WTC11 (cell line): Measurements from ENCODE around the gene GATD1.

Experiments used
- GABPB1 ChIP-seq: sonication (generic); formaldehyde crosslinking; IDR thresholded peaks from 2 replicates; pipeline ENCODE4 v1.8.1; 2023; ENCODE audit warnings: mild to moderate bottlenecking, missing genetic modification reagents
- TF ChIP-seq, protein P1 (sequence below): sonication (generic); formaldehyde crosslinking; IDR thresholded peaks from 2 replicates; pipeline ENCODE4 v1.8.0; 2023; ENCODE audit warnings: missing genetic modification reagents
- TF ChIP-seq, protein P2 (sequence below): fragments of 250-450 bp; sonication (Bioruptor Pico); IDR thresholded peaks from 2 replicates; pipeline ENCODE4 v1.9.0; 2021; ENCODE audit warnings: mild to moderate bottlenecking

DNA sequence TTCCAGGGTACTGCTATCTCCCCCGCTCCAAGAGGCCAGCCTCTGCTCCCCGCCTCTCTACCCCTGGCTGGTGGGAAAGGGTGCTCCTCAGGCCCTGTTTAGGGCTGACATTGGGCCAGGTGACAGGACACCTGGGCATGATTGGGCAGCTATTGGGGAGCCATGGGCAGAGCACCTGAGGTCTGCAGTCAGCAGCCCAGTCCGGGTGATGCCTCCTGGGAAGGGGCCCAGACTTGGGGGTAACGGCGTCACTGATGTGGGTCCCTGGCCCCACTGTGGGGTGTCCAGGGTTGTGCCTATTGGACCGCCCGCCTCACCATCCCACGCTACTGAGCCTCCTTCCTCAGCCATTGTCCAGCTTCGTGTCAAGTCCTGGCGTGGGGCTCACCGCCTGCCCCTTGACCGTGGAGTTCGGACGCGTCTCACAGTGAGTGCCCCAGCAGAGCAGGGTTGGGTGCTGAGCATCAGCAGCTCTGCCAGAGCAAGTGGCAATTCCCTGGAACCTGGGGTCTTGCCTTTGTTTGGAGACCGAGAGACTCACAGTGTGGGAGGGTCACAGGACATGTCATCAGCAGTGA lies 2.8 kb upstream of the GATD1 start:
- TF ChIP-seq, protein P1, sequence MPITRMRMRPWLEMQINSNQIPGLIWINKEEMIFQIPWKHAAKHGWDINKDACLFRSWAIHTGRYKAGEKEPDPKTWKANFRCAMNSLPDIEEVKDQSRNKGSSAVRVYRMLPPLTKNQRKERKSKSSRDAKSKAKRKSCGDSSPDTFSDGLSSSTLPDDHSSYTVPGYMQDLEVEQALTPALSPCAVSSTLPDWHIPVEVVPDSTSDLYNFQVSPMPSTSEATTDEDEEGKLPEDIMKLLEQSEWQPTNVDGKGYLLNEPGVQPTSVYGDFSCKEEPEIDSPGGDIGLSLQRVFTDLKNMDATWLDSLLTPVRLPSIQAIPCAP (CRISPR knock-in tag): no peak
- TF ChIP-seq GABPB1: no peak
- TF ChIP-seq, protein P2, sequence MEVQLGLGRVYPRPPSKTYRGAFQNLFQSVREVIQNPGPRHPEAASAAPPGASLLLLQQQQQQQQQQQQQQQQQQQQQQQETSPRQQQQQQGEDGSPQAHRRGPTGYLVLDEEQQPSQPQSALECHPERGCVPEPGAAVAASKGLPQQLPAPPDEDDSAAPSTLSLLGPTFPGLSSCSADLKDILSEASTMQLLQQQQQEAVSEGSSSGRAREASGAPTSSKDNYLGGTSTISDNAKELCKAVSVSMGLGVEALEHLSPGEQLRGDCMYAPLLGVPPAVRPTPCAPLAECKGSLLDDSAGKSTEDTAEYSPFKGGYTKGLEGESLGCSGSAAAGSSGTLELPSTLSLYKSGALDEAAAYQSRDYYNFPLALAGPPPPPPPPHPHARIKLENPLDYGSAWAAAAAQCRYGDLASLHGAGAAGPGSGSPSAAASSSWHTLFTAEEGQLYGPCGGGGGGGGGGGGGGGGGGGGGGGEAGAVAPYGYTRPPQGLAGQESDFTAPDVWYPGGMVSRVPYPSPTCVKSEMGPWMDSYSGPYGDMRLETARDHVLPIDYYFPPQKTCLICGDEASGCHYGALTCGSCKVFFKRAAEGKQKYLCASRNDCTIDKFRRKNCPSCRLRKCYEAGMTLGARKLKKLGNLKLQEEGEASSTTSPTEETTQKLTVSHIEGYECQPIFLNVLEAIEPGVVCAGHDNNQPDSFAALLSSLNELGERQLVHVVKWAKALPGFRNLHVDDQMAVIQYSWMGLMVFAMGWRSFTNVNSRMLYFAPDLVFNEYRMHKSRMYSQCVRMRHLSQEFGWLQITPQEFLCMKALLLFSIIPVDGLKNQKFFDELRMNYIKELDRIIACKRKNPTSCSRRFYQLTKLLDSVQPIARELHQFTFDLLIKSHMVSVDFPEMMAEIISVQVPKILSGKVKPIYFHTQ (CRISPR knock-in tag): no peak
